ENCODE measurements around the gene OPHN1. TPM values are rescaled to one million over a fixed set of nuclear protein-coding genes. Genes with fewer than 3 reads are reported as not detected.

The OPHN1 gene
- total RNA-seq, 1 donor = 6.9 TPM

DNA sequence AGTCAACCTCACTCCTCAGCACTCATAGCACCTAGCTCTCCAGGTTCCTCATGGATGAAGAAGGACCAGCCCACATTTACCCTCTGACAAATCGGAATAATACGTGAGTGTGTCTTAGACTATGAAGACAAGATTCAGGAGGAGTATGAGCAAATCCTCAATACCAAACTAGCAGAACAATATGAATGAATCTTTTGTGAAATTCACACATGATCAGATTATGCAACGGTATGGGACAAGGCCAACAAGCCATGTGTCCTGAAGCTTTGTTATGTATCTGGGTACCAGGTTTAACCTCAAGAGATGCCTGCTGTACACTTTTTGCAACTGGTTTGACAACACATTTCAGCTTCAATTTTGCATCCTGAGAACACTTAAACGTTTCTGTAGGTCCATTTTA is 300.1 kb downstream of the OPHN1 start:
- no peak overlapping the region for H3K4me2 ChIP-seq (ENCODE audit: insufficient read depth, low read length)
- TF ChIP-seq, protein P1, sequence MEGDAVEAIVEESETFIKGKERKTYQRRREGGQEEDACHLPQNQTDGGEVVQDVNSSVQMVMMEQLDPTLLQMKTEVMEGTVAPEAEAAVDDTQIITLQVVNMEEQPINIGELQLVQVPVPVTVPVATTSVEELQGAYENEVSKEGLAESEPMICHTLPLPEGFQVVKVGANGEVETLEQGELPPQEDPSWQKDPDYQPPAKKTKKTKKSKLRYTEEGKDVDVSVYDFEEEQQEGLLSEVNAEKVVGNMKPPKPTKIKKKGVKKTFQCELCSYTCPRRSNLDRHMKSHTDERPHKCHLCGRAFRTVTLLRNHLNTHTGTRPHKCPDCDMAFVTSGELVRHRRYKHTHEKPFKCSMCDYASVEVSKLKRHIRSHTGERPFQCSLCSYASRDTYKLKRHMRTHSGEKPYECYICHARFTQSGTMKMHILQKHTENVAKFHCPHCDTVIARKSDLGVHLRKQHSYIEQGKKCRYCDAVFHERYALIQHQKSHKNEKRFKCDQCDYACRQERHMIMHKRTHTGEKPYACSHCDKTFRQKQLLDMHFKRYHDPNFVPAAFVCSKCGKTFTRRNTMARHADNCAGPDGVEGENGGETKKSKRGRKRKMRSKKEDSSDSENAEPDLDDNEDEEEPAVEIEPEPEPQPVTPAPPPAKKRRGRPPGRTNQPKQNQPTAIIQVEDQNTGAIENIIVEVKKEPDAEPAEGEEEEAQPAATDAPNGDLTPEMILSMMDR (IDR thresholded peaks at IDR 0.05; ENCODE audit: extremely low read depth, low read depth, low read length) = no peak
- no peak for DNase-seq (ENCODE audit: insufficient read length, low spot score, missing footprints)
- H3K4me1 ChIP-seq (ENCODE audit: insufficient read depth, low read length) = no peaks in the 10 kb centered on the region
- H3K27ac ChIP-seq (ENCODE audit: low read depth, low read length) = no peak overlapping the region
- no peaks in the 10 kb centered on the region for H3K36me3 ChIP-seq (ENCODE audit: insufficient read depth, low read length)
- no peaks in the 10 kb centered on the region for H4K20me1 ChIP-seq (ENCODE audit: insufficient read depth, low read length)
- no peak overlapping the region for H2AFZ ChIP-seq (ENCODE audit: low read length)
- no peaks in the 10 kb centered on the region for H3K79me2 ChIP-seq (ENCODE audit: insufficient read depth, low read length)
- no peaks in the 10 kb centered on the region for H3K27me3 ChIP-seq (ENCODE audit: insufficient read depth, low read length)
- no peaks in the 10 kb centered on the region for H3K9me3 ChIP-seq (ENCODE audit: low read depth, low read length)
- no peak overlapping the region for H3K4me3 ChIP-seq (ENCODE audit: insufficient read depth, low read length)

DNA sequence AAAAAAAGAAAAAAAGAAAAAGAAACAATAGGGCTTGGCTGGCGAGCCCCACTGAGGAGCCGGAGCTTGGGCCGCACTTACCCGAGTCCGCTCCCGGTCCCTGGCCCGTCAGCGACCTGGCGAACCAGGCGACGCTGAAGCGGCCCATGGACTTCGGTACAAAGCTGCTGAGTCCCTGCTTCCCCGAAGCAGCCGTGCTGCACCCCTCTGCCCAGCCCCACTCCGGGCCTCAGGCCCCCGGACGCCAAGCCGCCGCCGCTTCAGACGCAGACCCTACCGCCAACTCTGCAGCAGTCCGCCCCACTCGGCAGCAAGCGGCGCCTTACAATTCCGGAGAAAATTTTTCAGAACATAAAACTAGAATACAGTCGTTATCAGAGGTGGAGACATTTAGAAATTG is 300.5 kb downstream of the OPHN1 start:
- TF ChIP-seq, protein P1 (IDR thresholded peaks at IDR 0.05; ENCODE audit: extremely low read depth, low read depth, low read length) = no peak
- no peaks in the 10 kb centered on the region for H3K9me3 ChIP-seq (ENCODE audit: low read depth, low read length)
- H4K20me1 ChIP-seq (ENCODE audit: insufficient read depth, low read length) = no peaks in the 10 kb centered on the region
- no peak overlapping the region for H2AFZ ChIP-seq (ENCODE audit: low read length)
- H3K36me3 ChIP-seq (ENCODE audit: insufficient read depth, low read length) = no peaks in the 10 kb centered on the region
- H3K27ac ChIP-seq (ENCODE audit: low read depth, low read length) = no peak overlapping the region
- H3K4me2 ChIP-seq (ENCODE audit: insufficient read depth, low read length) = no peak overlapping the region
- no peaks in the 10 kb centered on the region for H3K27me3 ChIP-seq (ENCODE audit: insufficient read depth, low read length)
- H3K4me1 ChIP-seq (ENCODE audit: insufficient read depth, low read length) = no peaks in the 10 kb centered on the region
- H3K79me2 ChIP-seq (ENCODE audit: insufficient read depth, low read length) = no peaks in the 10 kb centered on the region
- DNase-seq (ENCODE audit: insufficient read length, low spot score, missing footprints) = no peak
- H3K4me3 ChIP-seq (ENCODE audit: insufficient read depth, low read length) = no peak overlapping the region

DNA sequence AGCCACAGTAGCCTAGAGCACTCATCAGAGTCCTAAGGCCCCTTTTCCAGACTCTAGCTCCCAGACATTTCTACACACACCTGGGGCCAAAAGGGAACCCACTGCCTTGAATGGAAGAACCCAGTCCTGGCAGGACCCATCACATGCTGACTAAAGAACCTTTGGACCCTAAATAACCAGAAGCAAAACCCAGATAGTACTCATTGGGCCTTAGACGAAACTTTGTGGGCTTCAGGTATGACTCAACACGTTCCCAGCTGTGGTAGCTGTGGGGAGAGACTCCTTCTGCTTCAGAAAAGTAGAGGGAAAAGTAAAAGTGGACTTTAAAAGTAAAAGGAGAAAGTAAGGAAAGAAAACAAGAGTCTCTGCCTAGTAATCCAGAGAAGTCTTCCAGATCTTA is 311.5 kb downstream of the OPHN1 start:
- TF ChIP-seq, protein P1 (IDR thresholded peaks at IDR 0.05; ENCODE audit: extremely low read depth, low read depth, low read length) = no peak
- DNase-seq (ENCODE audit: insufficient read length, low spot score, missing footprints) = no peak
- Histone ChIP-seq H3K79me2 (ENCODE audit: insufficient read depth, low read length) (no peaks in the 10 kb centered on the region), H3K4me2 (ENCODE audit: insufficient read depth, low read length) (no peak overlapping the region), H2AFZ (ENCODE audit: low read length) (no peak overlapping the region), H3K27ac (ENCODE audit: low read depth, low read length) (no peak overlapping the region), H3K9me3 (ENCODE audit: low read depth, low read length) (no peaks in the 10 kb centered on the region), H3K36me3 (ENCODE audit: insufficient read depth, low read length) (no peaks in the 10 kb centered on the region), H3K4me3 (ENCODE audit: insufficient read depth, low read length) (no peak overlapping the region), H3K27me3 (ENCODE audit: insufficient read depth, low read length) (no peaks in the 10 kb centered on the region), H4K20me1 (ENCODE audit: insufficient read depth, low read length) (no peaks in the 10 kb centered on the region), H3K4me1 (ENCODE audit: insufficient read depth, low read length) (no peaks in the 10 kb centered on the region)

DNA sequence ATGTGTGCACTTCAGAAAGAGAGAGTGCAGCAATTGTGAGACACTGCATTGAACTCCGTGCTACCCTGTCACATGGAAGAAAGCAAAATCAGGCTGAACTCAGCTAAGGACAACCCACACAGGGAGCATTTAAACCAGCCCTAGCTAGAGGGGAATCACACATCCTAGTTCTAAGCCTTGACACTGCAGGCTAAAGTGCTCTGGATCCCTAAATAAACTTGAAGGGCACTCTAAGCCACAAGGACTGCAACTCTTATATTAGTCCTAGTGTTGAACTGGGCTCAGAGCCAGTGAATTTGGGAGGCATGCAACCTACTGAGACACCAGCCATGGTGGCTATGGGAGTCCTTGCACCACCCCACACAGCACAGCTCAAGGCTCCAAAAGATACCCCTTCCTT is 311.9 kb downstream of the OPHN1 start:
- no peaks in the 10 kb centered on the region for H3K79me2 ChIP-seq (ENCODE audit: insufficient read depth, low read length)
- H3K9me3 ChIP-seq (ENCODE audit: low read depth, low read length) = no peaks in the 10 kb centered on the region
- no peaks in the 10 kb centered on the region for H3K36me3 ChIP-seq (ENCODE audit: insufficient read depth, low read length)
- H3K27ac ChIP-seq (ENCODE audit: low read depth, low read length) = no peak overlapping the region
- H3K4me1 ChIP-seq (ENCODE audit: insufficient read depth, low read length) = no peaks in the 10 kb centered on the region
- no peaks in the 10 kb centered on the region for H3K27me3 ChIP-seq (ENCODE audit: insufficient read depth, low read length)
- no peaks in the 10 kb centered on the region for H4K20me1 ChIP-seq (ENCODE audit: insufficient read depth, low read length)
- H3K4me2 ChIP-seq (ENCODE audit: insufficient read depth, low read length) = no peak overlapping the region
- no peak overlapping the region for H3K4me3 ChIP-seq (ENCODE audit: insufficient read depth, low read length)
- no peak for DNase-seq (ENCODE audit: insufficient read length, low spot score, missing footprints)
- H2AFZ ChIP-seq (ENCODE audit: low read length) = no peak overlapping the region
- TF ChIP-seq, protein P1 (IDR thresholded peaks at IDR 0.05; ENCODE audit: extremely low read depth, low read depth, low read length) = no peak
